Inferior parietal cortex (tissue), 1 donor: Measurements from ENCODE around the gene JMJD1C.

Experiments
- DNase-seq: peaks from one replicate; pipeline ENCODE4 v3.0.0-alpha.2; 2016; ENCODE audit errors: extremely low spot score

JMJD1C gene

GRCh38 chr10:63129888-63130287, 335.9 kb downstream of the JMJD1C start:
- no peak for DNase-seq

DNA sequence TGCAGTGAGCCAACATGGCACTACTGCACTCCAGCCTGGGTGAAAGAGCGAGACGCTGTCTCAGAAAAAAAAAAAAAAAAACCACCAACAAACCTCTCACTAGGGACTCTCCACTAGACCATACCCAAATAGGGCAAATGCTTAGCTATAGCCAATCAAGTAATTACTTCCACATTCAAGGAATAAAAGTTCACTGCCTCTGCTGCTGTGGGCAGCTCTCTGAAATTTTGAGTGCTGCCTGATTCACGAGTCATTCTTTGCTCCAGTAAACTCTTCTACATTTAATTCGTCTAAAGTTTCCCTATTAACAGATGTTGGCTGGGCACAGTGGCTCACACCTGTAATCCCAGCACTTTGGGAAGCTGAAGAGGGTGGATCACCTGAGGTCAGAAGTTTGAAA, 337.3 kb downstream of the JMJD1C start:
- DNase-seq = no peak

DNA sequence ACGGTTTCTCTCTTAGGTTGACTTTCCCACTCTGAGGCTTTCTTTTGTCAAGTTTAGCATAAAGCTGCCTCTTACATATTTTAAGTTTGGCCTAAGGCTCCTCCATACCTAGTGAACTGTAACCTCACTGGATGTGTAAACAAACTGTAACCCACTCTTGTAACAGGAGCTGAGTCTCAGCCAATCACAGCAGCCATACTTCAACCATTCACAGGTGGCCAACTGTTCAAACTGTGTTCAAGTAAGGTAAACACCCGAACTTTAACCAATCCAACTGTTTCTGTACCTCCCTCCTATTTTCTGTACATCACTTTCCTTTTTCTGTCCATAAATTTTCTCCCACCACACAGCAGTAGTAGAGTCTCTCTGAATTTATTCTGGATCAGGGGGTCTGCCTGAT, 340.3 kb downstream of the JMJD1C start:
- no peak for DNase-seq

DNA sequence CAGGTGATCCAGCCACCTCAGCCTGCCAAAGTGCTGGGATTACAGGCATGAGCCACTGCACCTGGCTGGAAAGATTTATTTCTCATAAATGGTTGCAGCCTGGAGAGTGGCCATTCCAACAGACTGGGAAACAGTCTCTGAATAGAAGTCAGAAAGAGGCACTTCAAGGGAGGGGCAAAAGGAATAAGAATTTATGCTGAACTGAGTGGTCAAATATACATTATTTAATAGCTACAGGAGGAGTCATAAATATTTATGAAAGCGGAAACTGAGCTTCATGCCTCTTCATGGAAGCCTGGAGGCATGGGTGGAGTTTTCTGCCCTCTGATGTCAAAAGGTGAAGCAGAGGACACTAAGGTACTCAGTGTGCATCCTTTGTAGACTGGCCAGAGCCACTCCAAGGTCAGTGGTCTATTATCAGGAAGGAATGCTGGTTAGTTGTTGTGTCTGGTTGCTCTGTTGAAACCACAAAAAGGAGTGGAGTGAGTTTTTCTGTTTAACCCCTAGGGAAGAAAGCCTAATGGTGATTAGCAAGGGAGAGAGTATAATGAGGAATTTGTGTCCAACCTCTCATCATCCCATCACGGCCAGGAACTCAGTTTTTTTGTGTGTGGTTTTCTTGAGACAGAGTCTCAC, 341.9 kb downstream of the JMJD1C start:
- no peak for DNase-seq

DNA sequence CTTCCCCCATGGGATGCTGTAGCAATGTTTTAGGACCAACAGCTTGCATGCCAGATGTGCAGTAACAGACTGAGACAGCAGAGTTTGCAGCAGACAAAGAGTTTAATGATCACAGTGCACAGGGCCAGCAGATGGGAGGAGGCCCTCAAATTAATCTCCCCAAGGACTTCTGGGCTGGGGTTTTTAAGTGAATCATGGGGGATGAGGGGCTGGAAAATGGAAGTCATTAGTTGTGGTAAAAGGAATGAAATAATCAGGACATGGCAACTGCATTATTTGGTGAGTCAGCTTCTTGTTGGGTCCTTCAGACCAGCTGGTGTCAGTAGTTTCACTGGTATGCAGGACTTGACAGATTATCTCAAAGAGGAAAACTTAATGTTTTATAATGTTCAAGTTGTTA, 345.2 kb downstream of the JMJD1C start:
- no peak for DNase-seq

DNA sequence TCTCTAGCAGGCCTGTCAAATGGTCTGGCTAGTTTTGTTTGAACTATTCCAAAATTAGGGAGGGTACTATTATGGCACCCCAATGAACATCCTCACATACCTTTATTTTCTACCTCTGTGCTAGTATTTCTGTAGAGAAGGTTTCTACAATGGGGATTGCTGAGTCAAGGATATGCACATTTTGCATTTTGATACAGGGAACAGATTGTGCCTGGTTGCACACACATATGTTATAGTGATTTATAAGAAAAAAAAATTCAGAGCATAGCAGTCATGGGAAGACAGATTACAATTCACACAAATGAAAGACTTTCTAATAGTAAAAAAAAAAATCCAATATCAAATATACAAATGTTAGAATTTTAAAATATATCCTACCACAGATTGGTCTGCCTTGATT, 346.7 kb downstream of the JMJD1C start:
- DNase-seq = no peak
